ENCODE results near the gene TGFBR3L.

Gene TGFBR3L

GRCh38 chr19:7961920-7962626 is 47.4 kb downstream of the TGFBR3L start:
- DNase-seq, result no peak

- no peak for DNase-seq
Measured at GRCh38 chr19:7962644-7963268, 48.1 kb downstream of the TGFBR3L start.

- no peak for DNase-seq
Measured at GRCh38 chr19:7963566-7963965, 48.9 kb downstream of the TGFBR3L start.

- no peak for DNase-seq
Measured at GRCh38 chr19:7965259-7965841, 50.7 kb downstream of the TGFBR3L start.

- DNase-seq, result no peak
Measured at GRCh38 chr19:7965921-7966665, 51.5 kb downstream of the TGFBR3L start.

GRCh38 chr19:7968008-7968795 is 53.6 kb downstream of the TGFBR3L start:
- DNase-seq, result no peak
